ENCODE measurements around the gene CDH23. TPM values are rescaled to one million over a fixed set of nuclear protein-coding genes. Genes with fewer than 3 reads are reported as not detected.

The CDH23 gene
- total and polyA plus RNA-seq, 2 donors (not counting 1 experiment from before 2014, with no cell fraction given), result 0.37 to 0.89 TPM

DNA sequence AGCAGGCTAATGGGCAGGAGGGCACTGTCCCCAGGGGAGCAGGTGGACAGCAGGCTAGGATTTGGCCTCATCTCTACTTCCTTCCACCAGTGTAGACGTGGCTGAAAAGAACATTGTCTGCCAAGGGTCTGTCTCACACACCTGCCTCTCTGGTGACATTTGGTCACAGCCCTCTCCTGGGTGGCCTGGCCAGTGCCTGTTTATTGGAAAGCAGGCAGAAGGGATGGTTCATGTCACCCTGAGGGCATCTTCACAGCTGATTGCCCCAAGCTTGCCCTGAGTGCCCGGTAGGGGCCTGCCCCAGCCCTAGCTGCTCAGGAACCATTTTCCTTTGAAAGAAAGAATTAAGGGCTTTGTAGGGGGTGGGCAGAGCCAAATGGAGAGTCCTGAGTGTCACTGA is 184.2 kb downstream of the CDH23 start:
- no peaks in the 10 kb centered on the region for H3K27me3 ChIP-seq (replicated peaks in 1 of 4; ENCODE audit: control extremely low read depth in 1 of 4, control insufficient read depth in 3 of 4, insufficient read depth in 4 of 4, low read length in 3 of 4)
- intact Hi-C loops (cut with micrococcal nuclease), result no loop called here
- no peaks in the 10 kb centered on the region for H3K9me3 ChIP-seq (ENCODE audit: control extremely low read depth in 1 of 3, control insufficient read depth in 2 of 3, insufficient read depth in 1 of 3, low read length in 2 of 3)
- Mint-ChIP-seq H3K9me3 (ENCODE audit: insufficient read depth) (no peaks in the 10 kb centered on the region), H3K27ac (no peak overlapping the region), H3K27me3 (peaks cover 4% of the 10 kb centered on the region), H3K4me1 (no peaks in the 10 kb centered on the region), H3K4me3 (no peak overlapping the region)
- H3K79me2 ChIP-seq (ENCODE audit: control insufficient read depth, insufficient read depth, low read length), result no peaks in the 10 kb centered on the region
- CTCF ChIA-PET, result no interaction called here
- no peak overlapping the region for H2AFZ ChIP-seq (ENCODE audit: insufficient read depth, low read depth, low read length, poor library complexity, severe bottlenecking)
- H4K20me1 ChIP-seq (ENCODE audit: control insufficient read depth, insufficient read depth, low read length, poor library complexity, severe bottlenecking), result no peaks in the 10 kb centered on the region
- H3K4me3 ChIP-seq (ENCODE audit: control extremely low read depth in 1 of 5, extremely low read depth in 1 of 5, insufficient read depth in 1 of 5, low read depth in 2 of 5, low read length in 4 of 5), result no peak overlapping the region
- DNase-seq (no peak), ATAC-seq (ENCODE audit: low read depth) (no peak)
- POLR2A ChIA-PET, result no interaction called here
- H3K4me1 ChIP-seq (ENCODE audit: control insufficient read depth in 2 of 2, insufficient read depth in 2 of 2, low read length in 2 of 2), result no peaks in the 10 kb centered on the region
- H3K36me3 ChIP-seq (replicated peaks in 1 of 2; ENCODE audit: control extremely low read depth in 1 of 2, control insufficient read depth in 1 of 2, extremely low read depth in 1 of 2, insufficient read depth in 2 of 2, low read length in 1 of 2), result no peaks in the 10 kb centered on the region
- 90% methylated on average over 1 of the region's 2 CpGs for WGBS (ENCODE audit: insufficient coverage)
- TF ChIP-seq EZH2 (IDR thresholded peaks at IDR 0.05; ENCODE audit: borderline replicate concordance, insufficient read depth, low read depth, low read length, poor library complexity, severe bottlenecking), result no peak
- TF ChIP-seq, protein P1, sequence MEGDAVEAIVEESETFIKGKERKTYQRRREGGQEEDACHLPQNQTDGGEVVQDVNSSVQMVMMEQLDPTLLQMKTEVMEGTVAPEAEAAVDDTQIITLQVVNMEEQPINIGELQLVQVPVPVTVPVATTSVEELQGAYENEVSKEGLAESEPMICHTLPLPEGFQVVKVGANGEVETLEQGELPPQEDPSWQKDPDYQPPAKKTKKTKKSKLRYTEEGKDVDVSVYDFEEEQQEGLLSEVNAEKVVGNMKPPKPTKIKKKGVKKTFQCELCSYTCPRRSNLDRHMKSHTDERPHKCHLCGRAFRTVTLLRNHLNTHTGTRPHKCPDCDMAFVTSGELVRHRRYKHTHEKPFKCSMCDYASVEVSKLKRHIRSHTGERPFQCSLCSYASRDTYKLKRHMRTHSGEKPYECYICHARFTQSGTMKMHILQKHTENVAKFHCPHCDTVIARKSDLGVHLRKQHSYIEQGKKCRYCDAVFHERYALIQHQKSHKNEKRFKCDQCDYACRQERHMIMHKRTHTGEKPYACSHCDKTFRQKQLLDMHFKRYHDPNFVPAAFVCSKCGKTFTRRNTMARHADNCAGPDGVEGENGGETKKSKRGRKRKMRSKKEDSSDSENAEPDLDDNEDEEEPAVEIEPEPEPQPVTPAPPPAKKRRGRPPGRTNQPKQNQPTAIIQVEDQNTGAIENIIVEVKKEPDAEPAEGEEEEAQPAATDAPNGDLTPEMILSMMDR (IDR thresholded peaks at IDR 0.05), result no peak
- H3K9ac ChIP-seq (ENCODE audit: low read length), result no peak overlapping the region
- no peak overlapping the region for H3K4me2 ChIP-seq (replicated peaks; ENCODE audit: low read depth, low read length, poor library complexity, severe bottlenecking)
- no peak overlapping the region for H3K27ac ChIP-seq (ENCODE audit: low read length in 2 of 2)

DNA sequence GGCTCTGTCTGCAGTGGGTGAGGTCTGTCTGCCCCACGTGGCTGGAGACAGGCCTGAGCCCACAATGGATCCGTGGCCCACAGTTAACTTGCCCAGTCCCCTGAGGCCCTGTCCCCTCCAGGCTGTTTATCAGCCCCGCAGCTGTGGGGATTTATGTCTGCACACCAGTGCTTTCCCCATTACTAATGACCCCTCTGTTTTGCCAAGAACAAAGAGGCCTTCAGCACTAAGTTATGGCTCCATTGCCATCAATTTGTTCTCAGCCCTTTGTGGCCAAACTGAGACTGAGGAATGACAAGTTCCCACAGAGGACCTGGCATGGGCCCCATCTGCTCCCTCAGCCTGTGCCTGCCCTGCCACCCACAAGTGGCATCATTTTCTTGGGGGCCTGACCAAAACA is 184.7 kb downstream of the CDH23 start:
- Histone ChIP-seq H3K27me3 (replicated peaks in 1 of 4; ENCODE audit: control extremely low read depth in 1 of 4, control insufficient read depth in 3 of 4, insufficient read depth in 4 of 4, low read length in 3 of 4) (no peaks in the 10 kb centered on the region), H3K4me2 (replicated peaks; ENCODE audit: low read depth, low read length, poor library complexity, severe bottlenecking) (no peak overlapping the region), H3K36me3 (replicated peaks in 1 of 2; ENCODE audit: control extremely low read depth in 1 of 2, control insufficient read depth in 1 of 2, extremely low read depth in 1 of 2, insufficient read depth in 2 of 2, low read length in 1 of 2) (no peaks in the 10 kb centered on the region), H3K4me1 (ENCODE audit: control insufficient read depth in 2 of 2, insufficient read depth in 2 of 2, low read length in 2 of 2) (no peaks in the 10 kb centered on the region), H2AFZ (ENCODE audit: insufficient read depth, low read depth, low read length, poor library complexity, severe bottlenecking) (no peak overlapping the region), H3K9me3 (ENCODE audit: control extremely low read depth in 1 of 3, control insufficient read depth in 2 of 3, insufficient read depth in 1 of 3, low read length in 2 of 3) (no peaks in the 10 kb centered on the region), H4K20me1 (ENCODE audit: control insufficient read depth, insufficient read depth, low read length, poor library complexity, severe bottlenecking) (no peaks in the 10 kb centered on the region), H3K27ac (ENCODE audit: low read length in 2 of 2) (no peak overlapping the region), H3K79me2 (ENCODE audit: control insufficient read depth, insufficient read depth, low read length) (no peaks in the 10 kb centered on the region), H3K4me3 (ENCODE audit: control extremely low read depth in 1 of 5, extremely low read depth in 1 of 5, insufficient read depth in 1 of 5, low read depth in 2 of 5, low read length in 4 of 5) (no peak overlapping the region), H3K9ac (ENCODE audit: low read length) (no peak overlapping the region)
- intact Hi-C loops (cut with micrococcal nuclease), result no loop called here
- H3K27ac Mint-ChIP-seq, result no peak overlapping the region
- ATAC-seq (ENCODE audit: low read depth) (no peak), DNase-seq (no peak)
- TF ChIP-seq EZH2 (IDR thresholded peaks at IDR 0.05; ENCODE audit: borderline replicate concordance, insufficient read depth, low read depth, low read length, poor library complexity, severe bottlenecking), result no peak
- TF ChIP-seq, protein P1 (IDR thresholded peaks at IDR 0.05), result no peak
- ChIA-PET CTCF (no interaction called here), POLR2A (no interaction called here)
- WGBS (ENCODE audit: insufficient coverage), result 77% methylated on average over 3 of the region's 3 CpGs
- H3K4me1 Mint-ChIP-seq, result no peaks in the 10 kb centered on the region
- peaks cover 4% of the 10 kb centered on the region for H3K27me3 Mint-ChIP-seq
- H3K4me3 Mint-ChIP-seq, result no peak overlapping the region
- H3K9me3 Mint-ChIP-seq (ENCODE audit: insufficient read depth), result no peaks in the 10 kb centered on the region
